ENCODE data around the gene U2AF2. TPM values are rescaled to one million over a fixed set of nuclear protein-coding genes. Genes with fewer than 3 reads are reported as not detected.
A peak's percentile ranks its signal among the peaks of the same experiment; 100 is the strongest.

Gene U2AF2
- total and polyA plus RNA-seq, 2 of the 8 experiments (the other 6 are each of a cell fraction or from before 2014, with no cell fraction given) = 162 to 252 TPM

DNA sequence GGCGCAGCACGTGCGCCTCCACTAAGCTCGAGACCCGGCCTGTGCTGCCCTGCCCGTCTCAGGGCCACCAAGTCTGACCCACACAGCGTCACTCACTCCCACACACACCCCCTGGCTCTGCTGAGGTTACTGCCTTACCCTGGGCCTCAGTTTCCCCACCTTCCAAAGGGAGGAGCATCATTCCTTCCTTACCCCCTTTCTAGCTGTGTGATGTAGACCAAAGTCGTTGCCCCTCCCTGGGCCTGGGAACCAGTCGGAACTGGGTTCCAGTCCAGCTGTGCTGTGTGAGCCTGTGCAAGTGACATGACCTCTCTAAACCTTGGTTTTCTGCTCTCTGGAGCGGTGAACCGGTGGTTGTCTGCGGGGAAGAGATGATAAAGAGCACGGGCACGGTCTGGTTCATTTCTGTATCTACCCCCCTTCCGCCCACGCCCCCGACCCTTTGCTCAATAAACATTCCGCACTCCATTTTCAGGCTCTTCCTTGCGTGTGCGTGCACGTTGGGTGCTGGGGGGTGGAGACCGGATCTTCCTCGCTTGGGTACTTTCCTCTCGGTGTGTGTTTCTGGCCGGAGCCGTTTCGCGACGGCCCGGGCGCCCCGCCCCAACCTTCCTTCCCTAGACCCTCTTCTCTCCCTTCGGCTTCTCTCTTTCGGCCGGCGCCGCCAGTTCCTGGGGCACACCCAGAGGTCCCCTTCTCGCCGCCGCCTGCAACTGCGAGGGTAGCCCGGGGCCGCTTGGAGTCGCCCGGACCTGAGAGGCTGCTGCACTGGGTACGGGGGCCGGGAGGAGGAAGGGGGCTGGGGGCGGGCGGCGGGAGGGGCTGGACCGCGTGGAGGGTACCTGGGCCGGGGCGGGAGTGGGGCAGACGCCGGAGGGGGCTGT lies 11.6 kb upstream of the U2AF2 start, which contains the start of gene ZNF581 (continued):
- TF ChIP-seq TEAD4 (IDR thresholded peaks at IDR 0.05; ENCODE audit: low read depth, low read length) (0 out of 2 replicates have a peak, but pooled peaks have one; percentile 10), SP1 (IDR thresholded peaks at IDR 0.05; ENCODE audit: low read depth, low read length) (peak; percentile 73), SIRT6 (IDR thresholded peaks at IDR 0.05; ENCODE audit: low read length) (no peak), HDAC6 (IDR thresholded peaks at IDR 0.05; ENCODE audit: low read depth, low read length) (no peak), CREB1 (IDR thresholded peaks at IDR 0.05) (peak; percentile 53), ASH2L (IDR thresholded peaks at IDR 0.05; ENCODE audit: low read length) (peak; percentile 56), SP2 (IDR thresholded peaks at IDR 0.05; ENCODE audit: low read length) (no peak), SIN3A (conservative IDR thresholded peaks at IDR 0.05 in 1 of 2, IDR thresholded peaks at IDR 0.05 in 1 of 2; ENCODE audit: low read depth in 1 of 2, low read length in 2 of 2) (peak; percentile 93 to 97; a peak in 3 of 4 replicates), JUND (IDR thresholded peaks at IDR 0.05; ENCODE audit: low read length) (no peak)
- TF ChIP-seq, protein P1, sequence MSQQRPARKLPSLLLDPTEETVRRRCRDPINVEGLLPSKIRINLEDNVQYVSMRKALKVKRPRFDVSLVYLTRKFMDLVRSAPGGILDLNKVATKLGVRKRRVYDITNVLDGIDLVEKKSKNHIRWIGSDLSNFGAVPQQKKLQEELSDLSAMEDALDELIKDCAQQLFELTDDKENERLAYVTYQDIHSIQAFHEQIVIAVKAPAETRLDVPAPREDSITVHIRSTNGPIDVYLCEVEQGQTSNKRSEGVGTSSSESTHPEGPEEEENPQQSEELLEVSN (IDR thresholded peaks at IDR 0.05) = no peak
- TF ChIP-seq, protein P2, sequence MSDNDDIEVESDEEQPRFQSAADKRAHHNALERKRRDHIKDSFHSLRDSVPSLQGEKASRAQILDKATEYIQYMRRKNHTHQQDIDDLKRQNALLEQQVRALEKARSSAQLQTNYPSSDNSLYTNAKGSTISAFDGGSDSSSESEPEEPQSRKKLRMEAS (IDR thresholded peaks at IDR 0.05) = peak; percentile 49; the same call in 1 of the 2 replicates

Measured in H1 (cell line).